NCI-H2107 treated with DMSO at 0.1 percent for 48 hours (cell line): ENCODE data around the gene ZBED1.
"Not testable (repeated sequence)": the region's sequence is repeated elsewhere in the genome, so short reads cannot be mapped to it uniquely, and the experiment has no call there.

Experiments used
- DNase-seq: peaks from one replicate; lab custom pipeline; 2025; ENCODE audit not compliant: unreplicated experiment; lab: John Stamatoyannopoulos, UW

Gene ZBED1

GRCh38 chrX:2520539-2520938, 19.8 kb upstream of the ZBED1 start:
- DNase-seq: no peak

- DNase-seq: not testable (repeated sequence)
These were observed 18.9 kb upstream of the ZBED1 start for GRCh38 chrX:2519638-2520037.

GRCh38 chrX:2517055-2517454, 16.3 kb upstream of the ZBED1 start:
- no peak for DNase-seq

GRCh38 chrX:2516623-2517022, 15.8 kb upstream of the ZBED1 start:
- no peak for DNase-seq

- no peak for DNase-seq
These were observed 13.4 kb upstream of the ZBED1 start for GRCh38 chrX:2514131-2514530.

- DNase-seq: no peak
These were observed 12.4 kb upstream of the ZBED1 start for GRCh38 chrX:2513121-2513664.

GRCh38 chrX:2512501-2512900, 11.7 kb upstream of the ZBED1 start:
- DNase-seq: no peak

- DNase-seq: no peak
These were observed 10.6 kb upstream of the ZBED1 start for GRCh38 chrX:2511326-2511725.

- DNase-seq: no peak
These were observed 8.0 kb upstream of the ZBED1 start for GRCh38 chrX:2508648-2509335.

GRCh38 chrX:2507904-2508627, 7.3 kb upstream of the ZBED1 start:
- DNase-seq: no peak

- no peak for DNase-seq
These were observed 6.4 kb upstream of the ZBED1 start for GRCh38 chrX:2507196-2507595.

GRCh38 chrX:2505341-2505740, 4.6 kb upstream of the ZBED1 start:
- DNase-seq: not testable (repeated sequence)

GRCh38 chrX:2504706-2505332, 4.0 kb upstream of the ZBED1 start:
- no peak for DNase-seq

GRCh38 chrX:2503591-2504500, 3.1 kb upstream of the ZBED1 start:
- no peak for DNase-seq

GRCh38 chrX:2502668-2503519, 2.1 kb upstream of the ZBED1 start:
- DNase-seq: no peak

GRCh38 chrX:2502120-2502667, 1.4 kb upstream of the ZBED1 start:
- DNase-seq: no peak

GRCh38 chrX:2501559-2502102, 855 bp upstream of the ZBED1 start:
- no peak for DNase-seq

- DNase-seq: no peak
These were observed 529 bp downstream of the ZBED1 start for GRCh38 chrX:2500091-2500802.

GRCh38 chrX:2499507-2499906, 1.3 kb downstream of the ZBED1 start:
- DNase-seq: no peak
